Naive thymus-derived CD8-positive, alpha-beta T cell (primary cell): ENCODE results near the gene NME1. TPM values are rescaled to one million over a fixed set of nuclear protein-coding genes. Genes with fewer than 3 reads are reported as not detected.

Experiments used
- ATAC-seq, 2 donors: fragments of 150-1000 bp; cut with Tn5 transposase in 1 of 2; sonication (Bioruptor Pico), chemical (Tn5 transposase) in 1 of 2; 1 replicate in 1 of 2; 2 replicates in 1 of 2; pipeline ENCODE4 v1.10.0; 2021; ENCODE audit warnings: mild to moderate bottlenecking in 2 of 2, moderate library complexity in 2 of 2
- POLR2A ChIA-PET: fragments of 350-600 bp; sonication (Branson Sonifier 250); formaldehyde crosslinking; loops from one replicate; lab custom pipeline; 2021; ENCODE audit warnings: antibody characterized with exemption; lab: Charles Lee
- DNase-seq, 10 donors: peaks; one replicate each; pipeline versions ENCODE4 v3.0.0 to v3.0.0-alpha.2; 2020 to 2022
- H3K27ac Mint-ChIP-seq, 10 donors: one replicate each; pipeline ENCODE4 v1.8.0; 2020 to 2022; ENCODE audit warnings: mild to moderate bottlenecking in 10 of 10, mixed read lengths in 10 of 10, moderate library complexity in 4 of 10, inconsistent platforms in 1 of 10
- H3K27me3 Mint-ChIP-seq, 5 donors: one replicate each; pipeline ENCODE4 v1.8.0; 2021 to 2022; ENCODE audit warnings: mixed read lengths in 5 of 5
- H3K36me3 Mint-ChIP-seq, 3 donors: one replicate each; pipeline ENCODE4 v1.8.0; 2020 to 2022; ENCODE audit warnings: mixed read lengths in 3 of 3, mild to moderate bottlenecking in 2 of 3, inconsistent platforms in 1 of 3
- H3K4me1 Mint-ChIP-seq, 4 donors: one replicate each; pipeline ENCODE4 v1.8.0; 2021 to 2022; ENCODE audit warnings: mixed read lengths in 4 of 4
- H3K4me3 Mint-ChIP-seq, 10 donors: one replicate each; pipeline ENCODE4 v1.8.0; 2020 to 2022; ENCODE audit warnings: mild to moderate bottlenecking in 10 of 10, mixed read lengths in 10 of 10, moderate library complexity in 6 of 10, inconsistent platforms in 1 of 10
- H3K9me3 Mint-ChIP-seq, 9 donors: one replicate each; pipeline ENCODE4 v1.8.0; 2020 to 2022; ENCODE audit warnings: mixed read lengths in 9 of 9, mild to moderate bottlenecking in 3 of 9, inconsistent platforms in 1 of 9, moderate library complexity in 1 of 9
- polyA plus RNA-seq, 3 donors: library from polyadenylated mRNA; unstranded; fragments of 300-500 nt; fragmentation: Illumina TruSeq; gene quantifications; one replicate each; pipeline ENCODE4 v1.2.3, GENCODE V29; 2021
- total RNA-seq, 8 experiments: library from RNA in 2 of 8; stranded (reverse) in 2 of 8; gene quantifications; one replicate each; pipeline ENCODE4 v1.2.3 and lab custom pipeline; 2021 to 2026

The NME1 gene
- total and polyA plus RNA-seq, 5 experiments from 2014 or later = 15.8 to 95.2 (median 64.6) TPM

GRCh38 chr17:51203838-51204237, 50.5 kb downstream of the NME1 start:
- peak overlapping the region in 1 of 10 donors; percentile 51 for H3K27ac Mint-ChIP-seq
- no peaks in the 10 kb centered on the region for H3K27me3 Mint-ChIP-seq
- H3K4me3 Mint-ChIP-seq = no peak overlapping the region
- H3K9me3 Mint-ChIP-seq = no peaks in the 10 kb centered on the region
- peaks cover 0 to 4% (median 0%) of the 10 kb centered on the region in 4 donors for H3K4me1 Mint-ChIP-seq
- ATAC-seq (no peak), DNase-seq (no peak)
- H3K36me3 Mint-ChIP-seq = peaks cover 10 to 83% (median 12%) of the 10 kb centered on the region in 3 donors
- POLR2A ChIA-PET = no interaction called here

Other genes starting within 250 kb of the NME1 start
- 10 to 100 TPM; 52.4 to 58.0 TPM for gene SPAG9, start 32.7 kb upstream of the NME1 start, total RNA-seq
- gene SPAG9, start 32.7 kb upstream of the NME1 start, polyA plus RNA-seq = 1 to 10 TPM; 2.1 to 3.9 (median 2.8) TPM
- 100 to 1,000 TPM; 186 to 198 TPM for gene NME2, start 12.9 kb downstream of the NME1 start, total RNA-seq
- 100 to 1,000 TPM; 286 to 385 (median 338) TPM for gene NME2, start 12.9 kb downstream of the NME1 start, polyA plus RNA-seq
- gene MBTD1, start 106.5 kb downstream of the NME1 start, total RNA-seq = 10 to 100 TPM; 33.7 to 39.4 TPM
- gene MBTD1, start 106.5 kb downstream of the NME1 start, polyA plus RNA-seq = 1 to 10 TPM; 4.2 to 6.4 (median 5.9) TPM
- gene UTP18, start 107.0 kb downstream of the NME1 start, total RNA-seq = 10 to 100 TPM; 46.1 to 49.3 TPM
- 10 to 100 TPM; 42.5 to 70.8 (median 54.4) TPM for gene UTP18, start 107.0 kb downstream of the NME1 start, polyA plus RNA-seq